Measurements from ENCODE around the gene XRCC4.

The XRCC4 gene

GRCh38 chr5:83360573-83360972, 283.2 kb downstream of the XRCC4 start:
- no peak for DNase-seq

- DNase-seq = no peak
These were observed 285.2 kb downstream of the XRCC4 start for GRCh38 chr5:83362526-83362925.

- DNase-seq = no peak
These were observed 286.0 kb downstream of the XRCC4 start for GRCh38 chr5:83363111-83363885.

DNA sequence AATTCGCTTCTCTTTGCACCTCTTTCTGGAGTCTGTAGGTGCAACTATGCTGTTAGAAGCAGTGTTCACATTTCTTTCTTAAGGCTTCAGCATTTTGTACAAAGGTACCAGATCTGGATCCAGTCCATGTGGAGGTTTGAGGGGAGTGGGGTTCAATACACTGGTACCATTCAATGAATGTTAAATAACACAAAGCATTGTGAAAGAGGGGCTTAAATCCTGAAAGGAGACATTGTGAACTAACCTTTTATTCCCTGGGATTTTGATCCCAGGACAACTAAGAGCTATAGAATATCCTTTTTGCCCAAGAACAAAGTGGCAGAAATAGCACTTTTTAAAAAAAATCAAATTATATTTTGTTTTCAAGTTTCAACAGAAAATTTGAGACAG, 286.5 kb downstream of the XRCC4 start:
- DNase-seq = no peak

GRCh38 chr5:83364312-83365299, 287.3 kb downstream of the XRCC4 start:
- DNase-seq = no peak

DNA sequence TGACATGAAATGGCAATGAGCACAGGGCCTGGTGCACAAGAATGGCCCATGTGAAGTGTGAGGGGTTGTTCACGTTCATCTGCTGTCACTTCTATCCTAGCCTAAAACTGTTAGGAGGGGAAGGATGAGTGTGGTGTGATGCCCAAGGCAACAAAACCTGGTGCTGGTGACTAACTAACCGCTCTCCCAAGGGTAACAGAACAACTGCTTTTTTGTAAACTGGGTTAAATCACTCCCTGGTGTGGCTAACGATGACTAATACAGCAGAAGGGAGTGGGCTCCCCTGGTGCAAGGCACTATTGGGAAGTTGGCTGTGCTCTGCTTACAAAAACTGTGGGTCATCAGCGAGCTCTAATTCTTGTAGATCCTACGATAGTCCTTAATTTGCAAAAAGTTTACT, 291.0 kb downstream of the XRCC4 start:
- no peak for DNase-seq

DNA sequence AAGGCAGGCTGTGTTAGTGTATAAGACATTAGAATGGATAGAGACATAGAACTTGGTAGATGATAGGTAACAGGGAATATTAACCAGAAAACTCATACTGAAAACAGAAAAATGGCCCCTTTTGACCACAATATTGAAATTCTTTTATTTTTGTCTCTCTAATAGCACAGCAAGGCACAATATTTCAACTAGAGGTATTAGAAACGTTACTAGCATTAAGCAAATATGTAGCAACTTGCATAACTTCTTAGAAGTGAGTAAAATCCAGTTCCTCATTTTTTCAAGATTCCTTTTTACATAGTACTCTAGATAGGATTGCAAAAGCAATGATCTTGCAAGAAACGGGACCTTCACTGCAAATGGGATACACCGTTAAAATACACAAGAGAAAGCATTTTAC, 291.5 kb downstream of the XRCC4 start:
- no peak for DNase-seq

GRCh38 chr5:83370957-83371356, 293.6 kb downstream of the XRCC4 start:
- no peak for DNase-seq

GRCh38 chr5:83371726-83372125, 294.4 kb downstream of the XRCC4 start:
- no peak for DNase-seq

GRCh38 chr5:83374547-83374946, 297.2 kb downstream of the XRCC4 start:
- DNase-seq = no peak

DNA sequence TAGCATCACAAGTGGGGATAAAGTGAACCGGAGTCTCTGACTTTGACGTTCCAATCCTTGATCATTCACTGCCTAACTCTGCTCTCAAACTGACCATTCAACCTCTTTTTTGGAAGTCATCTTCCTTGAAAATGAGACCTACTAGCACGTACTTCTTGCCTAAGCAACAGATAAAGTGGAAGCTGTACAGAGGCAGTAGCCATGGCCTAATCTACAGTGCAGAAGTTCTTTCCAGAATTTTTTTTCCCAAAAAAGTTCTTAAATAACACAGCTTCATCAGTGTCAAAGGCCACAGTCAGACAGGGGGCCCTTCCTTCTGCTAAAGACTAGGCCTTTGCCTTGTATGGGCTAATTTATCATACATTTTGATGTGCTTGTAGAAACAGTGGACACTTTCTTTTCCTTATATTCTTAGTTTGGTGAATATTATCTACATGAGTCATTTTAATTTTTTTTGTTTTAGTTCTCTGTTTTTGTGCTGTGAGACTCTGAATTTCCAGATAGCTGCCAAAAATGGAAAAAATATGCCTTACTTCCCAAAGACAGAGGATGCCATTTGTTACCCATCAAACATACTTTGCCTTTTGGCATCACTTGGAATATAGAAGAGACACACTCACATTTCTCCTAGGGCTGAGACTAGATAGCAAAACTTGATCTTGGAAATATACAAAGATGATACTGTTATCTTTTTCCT, 297.9 kb downstream of the XRCC4 start:
- DNase-seq = no peak

DNA sequence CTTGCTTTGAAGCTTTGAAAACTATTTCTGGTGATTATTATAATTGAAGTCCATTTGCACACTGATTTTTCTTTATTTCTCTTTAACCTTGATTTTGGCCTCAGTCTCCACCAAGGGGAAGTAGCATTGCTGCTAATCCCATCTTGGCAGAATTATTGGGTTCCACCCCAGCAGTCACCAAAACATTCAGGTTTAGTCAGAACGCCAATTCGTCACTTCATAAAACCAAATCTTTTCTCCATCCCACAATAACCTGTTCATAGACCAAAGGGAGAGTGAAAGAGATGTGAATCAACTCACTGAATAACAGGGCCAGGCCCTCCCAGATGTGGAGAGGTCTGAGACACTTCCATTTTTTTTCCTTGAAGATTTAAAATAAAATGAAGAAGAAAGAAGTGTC, 299.1 kb downstream of the XRCC4 start:
- no peak for DNase-seq

- DNase-seq = no peak
These were observed 300.0 kb downstream of the XRCC4 start for GRCh38 chr5:83377131-83377865.

DNA sequence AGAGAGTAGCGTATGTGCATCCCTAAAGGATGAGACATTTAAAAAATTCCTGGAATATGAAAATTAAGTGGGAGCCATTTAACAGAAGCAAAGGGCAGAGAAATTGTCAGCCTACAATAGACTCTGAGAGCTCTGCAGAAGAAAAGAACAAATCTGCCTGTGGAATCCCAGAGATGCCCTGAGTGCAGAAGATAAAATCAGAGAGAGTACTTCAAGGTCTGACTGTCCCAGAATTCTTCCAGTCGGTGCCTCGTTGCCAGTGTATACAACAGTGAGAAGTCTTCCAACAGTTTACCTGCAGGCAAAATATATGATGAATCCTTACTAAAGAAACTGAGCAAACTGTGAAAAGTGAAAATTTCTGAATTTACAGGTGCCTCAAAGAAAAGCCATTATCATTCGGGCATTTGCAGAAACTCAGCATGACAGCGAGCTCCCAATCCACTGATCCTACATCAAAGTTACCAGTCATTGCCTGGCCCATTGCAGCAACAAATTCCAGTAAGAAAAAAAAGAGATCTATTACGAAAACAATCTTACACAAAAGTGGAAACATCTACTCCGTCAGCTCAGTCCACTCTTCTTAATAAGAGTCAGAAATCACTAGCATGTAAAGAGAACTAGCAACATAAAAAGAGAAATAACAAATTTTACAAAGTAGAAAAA, 301.4 kb downstream of the XRCC4 start:
- DNase-seq = no peak

DNA sequence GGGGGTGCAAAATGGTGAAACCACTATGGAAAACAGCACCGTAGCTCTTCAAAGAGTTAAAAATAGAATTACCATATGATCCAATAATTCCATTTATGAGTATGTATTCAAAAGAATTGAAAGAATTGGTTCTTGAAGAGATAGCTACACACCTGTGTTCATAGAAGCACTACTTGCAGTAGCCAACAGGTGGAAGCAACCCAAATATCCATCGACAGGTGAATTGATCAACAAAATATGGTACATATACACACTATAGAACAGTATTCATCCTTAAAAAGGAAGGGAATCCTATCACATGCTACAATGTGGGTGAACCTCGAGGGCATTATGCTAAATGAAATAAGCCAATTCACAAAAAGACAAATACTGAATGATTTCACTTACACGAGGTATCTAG, 308.5 kb downstream of the XRCC4 start:
- no peak for DNase-seq

- no peak for DNase-seq
These were observed 309.7 kb downstream of the XRCC4 start for GRCh38 chr5:83387041-83387440.

GRCh38 chr5:83388608-83389007, 311.3 kb downstream of the XRCC4 start:
- DNase-seq = no peak

GRCh38 chr5:83392766-83393503, 315.6 kb downstream of the XRCC4 start:
- no peak for DNase-seq

DNA sequence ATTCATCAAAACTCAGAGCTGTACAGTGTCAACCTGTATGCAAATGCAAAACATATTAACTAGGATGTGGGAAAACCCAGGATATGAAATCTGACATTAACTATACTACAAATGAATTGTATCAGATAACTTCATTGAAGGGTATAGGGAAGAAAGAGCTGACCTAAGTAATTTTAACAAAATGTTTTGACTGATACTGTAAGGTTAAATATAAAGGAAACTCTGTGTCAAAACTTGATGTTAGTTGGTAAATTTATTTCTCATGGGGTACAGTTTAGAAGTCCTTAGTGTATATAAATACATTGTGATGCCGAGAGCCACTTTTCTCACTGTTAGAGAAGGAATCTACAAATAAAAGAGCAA, 316.1 kb downstream of the XRCC4 start:
- no peak for DNase-seq

- DNase-seq = no peak
These were observed 316.8 kb downstream of the XRCC4 start for GRCh38 chr5:83394190-83394589.

DNA sequence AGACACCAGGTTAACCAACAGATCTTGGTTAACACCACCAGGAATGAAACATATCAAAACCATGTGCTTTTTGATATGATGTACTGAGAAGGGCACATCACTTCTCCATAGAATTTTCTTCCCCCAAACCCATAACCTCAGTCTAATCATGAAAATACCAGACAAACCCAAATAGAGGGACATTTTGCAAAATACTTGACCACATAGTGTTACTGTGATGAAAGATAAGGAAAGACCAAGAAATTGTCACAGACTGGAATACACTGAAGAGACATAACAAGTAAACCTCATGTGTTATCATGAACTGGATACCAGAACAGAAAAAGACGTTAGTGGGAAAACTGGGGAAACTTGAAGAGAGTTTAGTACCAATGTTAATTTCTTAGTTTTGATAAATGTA, 319.3 kb downstream of the XRCC4 start:
- DNase-seq = no peak

Data from NCI-H187 treated with DMSO at 0.1 percent for 48 hours (cell line).